GM18868 (cell line): Measurements from ENCODE around the gene COL4A6.

Experiments used
- ATAC-seq: cut with Tn5 transposase; IDR thresholded peaks from one replicate; pipeline ENCODE4 v1.9.1; 2021; ENCODE audit warnings: mild to moderate bottlenecking, moderate library complexity; ENCODE audit not compliant: unreplicated experiment

The COL4A6 gene

GRCh38 chrX:108163333-108164082, 274.7 kb downstream of the COL4A6 start:
- ATAC-seq: no peak

- no peak for ATAC-seq
These were observed 276.0 kb downstream of the COL4A6 start for GRCh38 chrX:108162265-108162664.

GRCh38 chrX:108160309-108160708, 277.9 kb downstream of the COL4A6 start:
- ATAC-seq: no peak

- no peak for ATAC-seq
These were observed 279.1 kb downstream of the COL4A6 start for GRCh38 chrX:108159028-108159670.

- no peak for ATAC-seq
These were observed 280.6 kb downstream of the COL4A6 start for GRCh38 chrX:108157628-108158027.

- no peak for ATAC-seq
These were observed 281.2 kb downstream of the COL4A6 start for GRCh38 chrX:108156934-108157466.

- ATAC-seq: no peak
These were observed 282.1 kb downstream of the COL4A6 start for GRCh38 chrX:108156082-108156481.

GRCh38 chrX:108148524-108148923, 289.7 kb downstream of the COL4A6 start:
- peak; percentile 97 for ATAC-seq

- ATAC-seq: no peak
These were observed 299.2 kb downstream of the COL4A6 start for GRCh38 chrX:108138814-108139702.

- no peak for ATAC-seq
These were observed 303.5 kb downstream of the COL4A6 start for GRCh38 chrX:108134724-108135123.

GRCh38 chrX:108132876-108133275, 305.3 kb downstream of the COL4A6 start:
- no peak for ATAC-seq

GRCh38 chrX:108132034-108132433, 306.2 kb downstream of the COL4A6 start:
- no peak for ATAC-seq

GRCh38 chrX:108131471-108131870, 306.8 kb downstream of the COL4A6 start:
- ATAC-seq: no peak

GRCh38 chrX:108130889-108131288, 307.3 kb downstream of the COL4A6 start:
- ATAC-seq: no peak

- ATAC-seq: no peak
These were observed 311.1 kb downstream of the COL4A6 start for GRCh38 chrX:108127152-108127551.

- ATAC-seq: no peak
These were observed 311.6 kb downstream of the COL4A6 start for GRCh38 chrX:108126661-108127060.

GRCh38 chrX:108123591-108124366, 314.4 kb downstream of the COL4A6 start:
- no peak for ATAC-seq

- ATAC-seq: no peak
These were observed 315.5 kb downstream of the COL4A6 start for GRCh38 chrX:108122748-108123147.

- no peak for ATAC-seq
These were observed 316.9 kb downstream of the COL4A6 start for GRCh38 chrX:108121291-108121690.

- ATAC-seq: no peak
These were observed 320.2 kb downstream of the COL4A6 start for GRCh38 chrX:108117988-108118387.
